C4-2B (cell line): Measurements from ENCODE around the gene RYR3.

Source experiments
- H3K27ac ChIP-seq: fragments of 450-650 bp; 2 replicates; pipeline ENCODE4 v1.5.1; 2017
- CTCF ChIP-seq: fragments of 450-650 bp; conservative IDR thresholded peaks from 2 replicates; pipeline ENCODE4 v1.5.1; 2017; ENCODE audit warnings: mild to moderate bottlenecking
- ZFX ChIP-seq: fragments of 450-650 bp; IDR thresholded peaks from 2 replicates; pipeline ENCODE4 v1.6.1; 2017

The RYR3 gene

GRCh38 chr15:33425142-33425541 is 114.4 kb downstream of the RYR3 start:
- H3K27ac ChIP-seq: no peak overlapping the region
- TF ChIP-seq ZFX (no peak), CTCF (no peak)

GRCh38 chr15:33430577-33430976 is 119.8 kb downstream of the RYR3 start:
- no peak overlapping the region for H3K27ac ChIP-seq

GRCh38 chr15:33433821-33434220 is 123.1 kb downstream of the RYR3 start:
- H3K27ac ChIP-seq: no peak overlapping the region
- no peak for TF ChIP-seq CTCF
- no peak for TF ChIP-seq ZFX

More at GRCh38 chr15:33430577-33430976, 119.8 kb downstream of the RYR3 start:
- TF ChIP-seq ZFX (no peak), CTCF (no peak)

DNA sequence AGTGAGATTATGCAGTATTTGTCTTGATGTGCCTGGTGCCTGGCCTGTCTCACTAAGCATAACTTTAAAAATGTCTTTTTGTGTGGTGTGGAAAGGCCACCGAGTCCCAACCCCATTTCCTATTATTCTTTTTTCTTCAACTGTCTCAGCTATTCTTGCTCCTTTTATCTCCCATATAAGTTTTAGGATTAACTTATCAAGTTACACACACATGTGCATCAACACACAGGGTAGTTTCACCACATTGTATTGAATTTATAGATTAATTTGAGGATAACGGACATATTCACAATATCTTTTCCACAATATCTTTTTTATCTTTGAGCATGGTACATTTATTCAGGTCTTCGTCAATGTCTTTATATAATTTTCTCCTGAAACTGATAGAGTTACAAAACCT is 127.6 kb downstream of the RYR3 start:
- no peak overlapping the region for H3K27ac ChIP-seq
- TF ChIP-seq ZFX (no peak), CTCF (no peak)

- no peak for TF ChIP-seq CTCF
- no peak for TF ChIP-seq ZFX
- H3K27ac ChIP-seq: no peak overlapping the region
Observed at GRCh38 chr15:33440900-33441299, 130.1 kb downstream of the RYR3 start.

- TF ChIP-seq ZFX (no peak), CTCF (no peak)
- no peak overlapping the region for H3K27ac ChIP-seq
Observed at GRCh38 chr15:33442449-33442848, 131.7 kb downstream of the RYR3 start.

DNA sequence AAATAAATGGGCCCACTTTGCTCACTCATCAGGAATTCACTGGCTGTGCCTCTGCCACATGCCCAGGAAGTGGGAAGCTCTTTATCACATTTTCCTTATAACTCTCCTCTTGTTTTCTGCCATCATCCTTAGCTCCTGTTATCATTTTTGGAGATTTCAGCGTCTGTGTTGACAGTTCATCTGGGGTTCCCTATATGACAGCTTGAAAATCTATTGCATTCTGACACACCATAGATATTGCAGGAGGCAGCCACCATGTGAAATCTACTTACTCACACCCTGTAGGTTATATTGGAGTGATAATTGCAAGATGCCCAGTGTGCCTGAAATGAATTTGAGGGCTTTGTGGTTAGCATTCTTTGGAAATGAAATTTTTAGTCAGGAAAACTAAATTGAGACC is 132.9 kb downstream of the RYR3 start:
- TF ChIP-seq ZFX (no peak), CTCF (no peak)

More for the DNA sequence above, 132.9 kb downstream of the RYR3 start:
- no peak overlapping the region for H3K27ac ChIP-seq
